Esophagus muscularis mucosa (tissue), 4 donors: ENCODE measurements around the gene TRIM16.
"Not testable (repeated sequence)": the region's sequence is repeated elsewhere in the genome, so short reads cannot be mapped to it uniquely, and the experiment has no call there.

Experiments used
- EP300 ChIP-seq: sonication (generic); formaldehyde crosslinking; IDR thresholded peaks from one replicate; pipeline ENCODE4 v1.6.1; 2017; ENCODE audit warnings: antibody characterized with exemption
- POLR2A ChIP-seq: fragments of 450-650 bp; IDR thresholded peaks from one replicate; pipeline ENCODE4 v1.6.1; 2017; ENCODE audit warnings: antibody characterized with exemption, moderate library complexity, mild to moderate bottlenecking, low read depth
- POLR2AphosphoS5 ChIP-seq, 2 donors: sonication (generic); formaldehyde crosslinking; IDR thresholded peaks; one replicate each; pipeline ENCODE4 v1.6.1; 2017; ENCODE audit warnings: antibody characterized with exemption in 2 of 2
- TF ChIP-seq, protein P1 (sequence below), 3 experiments: fragments of 200-600 bp in 2 of 3; fragments of 450-650 bp in 1 of 3; sonication (generic) in 2 of 3; IDR thresholded peaks; one replicate each; pipeline ENCODE4 v1.5.1; 2017 to 2019; ENCODE audit warnings: antibody characterized with exemption in 3 of 3, mild to moderate bottlenecking in 2 of 3, moderate library complexity in 1 of 3

DNA sequence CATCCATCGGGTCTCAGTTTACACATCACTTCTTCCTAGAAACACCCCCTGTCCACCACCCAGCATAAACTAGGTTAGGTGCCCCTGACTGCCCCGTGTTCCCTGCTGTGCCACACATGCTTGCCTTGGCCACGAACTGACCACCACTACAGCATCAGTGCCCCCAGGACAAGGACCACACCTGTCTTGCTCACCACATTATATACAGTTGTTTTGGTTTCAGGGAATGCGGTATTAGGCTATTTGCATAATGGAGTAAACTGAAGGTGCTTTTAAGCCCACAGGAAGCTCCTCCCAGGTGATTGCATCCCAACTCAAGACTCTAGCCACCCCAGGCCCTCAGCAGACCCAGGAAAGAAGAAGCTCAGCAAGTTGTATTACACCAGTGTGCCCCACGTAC lies 100.8 kb downstream of the TRIM16 start:
- TF ChIP-seq, protein P1, sequence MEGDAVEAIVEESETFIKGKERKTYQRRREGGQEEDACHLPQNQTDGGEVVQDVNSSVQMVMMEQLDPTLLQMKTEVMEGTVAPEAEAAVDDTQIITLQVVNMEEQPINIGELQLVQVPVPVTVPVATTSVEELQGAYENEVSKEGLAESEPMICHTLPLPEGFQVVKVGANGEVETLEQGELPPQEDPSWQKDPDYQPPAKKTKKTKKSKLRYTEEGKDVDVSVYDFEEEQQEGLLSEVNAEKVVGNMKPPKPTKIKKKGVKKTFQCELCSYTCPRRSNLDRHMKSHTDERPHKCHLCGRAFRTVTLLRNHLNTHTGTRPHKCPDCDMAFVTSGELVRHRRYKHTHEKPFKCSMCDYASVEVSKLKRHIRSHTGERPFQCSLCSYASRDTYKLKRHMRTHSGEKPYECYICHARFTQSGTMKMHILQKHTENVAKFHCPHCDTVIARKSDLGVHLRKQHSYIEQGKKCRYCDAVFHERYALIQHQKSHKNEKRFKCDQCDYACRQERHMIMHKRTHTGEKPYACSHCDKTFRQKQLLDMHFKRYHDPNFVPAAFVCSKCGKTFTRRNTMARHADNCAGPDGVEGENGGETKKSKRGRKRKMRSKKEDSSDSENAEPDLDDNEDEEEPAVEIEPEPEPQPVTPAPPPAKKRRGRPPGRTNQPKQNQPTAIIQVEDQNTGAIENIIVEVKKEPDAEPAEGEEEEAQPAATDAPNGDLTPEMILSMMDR (IDR thresholded peaks at IDR 0.05), result not testable (repeated sequence)
- not testable (repeated sequence) for TF ChIP-seq POLR2A; POLR2AphosphoS5 (IDR thresholded peaks at IDR 0.05); EP300
